Non-pigmented ciliary epithelial cell (primary cell): Measurements from ENCODE around the gene CDSN.
A peak's percentile ranks its signal among the peaks of the same experiment; 100 is the strongest.

Experiments used
- DNase-seq: peaks from one replicate; pipeline ENCODE4 v3.0.0-alpha.2; 2010; ENCODE audit warnings: low read depth

Gene CDSN

DNA sequence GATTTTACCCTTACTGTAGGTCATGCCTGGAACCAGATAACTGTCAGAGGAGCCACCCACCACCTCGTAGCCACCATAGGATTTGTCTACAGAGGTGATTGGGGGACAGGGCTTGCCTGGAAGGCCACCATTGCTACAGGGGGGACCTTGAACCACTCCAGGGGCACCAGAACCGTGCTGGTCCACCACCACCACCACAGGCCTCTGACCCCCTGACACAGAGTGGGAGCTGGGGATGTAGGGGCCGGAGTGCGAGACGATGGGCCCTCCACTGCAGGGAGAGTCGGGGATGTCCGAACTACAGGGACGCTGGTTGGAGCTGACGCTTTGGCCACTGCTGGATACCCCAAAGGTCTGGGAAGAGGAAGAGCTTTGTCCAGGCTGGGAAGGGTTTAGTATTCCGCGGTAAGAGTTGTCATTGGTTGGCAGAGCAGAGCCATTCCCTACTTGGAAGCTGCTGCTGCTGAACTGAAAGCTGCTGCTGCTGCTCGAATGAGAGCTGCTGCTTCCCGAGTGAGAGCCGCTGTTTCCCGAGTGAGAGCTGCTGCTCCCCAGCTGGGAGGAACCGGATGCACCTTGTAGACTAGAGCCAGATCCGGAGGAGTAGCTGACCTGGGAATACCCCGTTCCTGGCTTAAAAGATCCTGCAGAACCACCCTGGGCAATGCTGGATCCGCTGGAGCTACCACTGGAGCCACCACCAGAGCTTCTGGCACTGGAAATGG, 3.4 kb downstream of the CDSN start:
- DNase-seq = no peak

GRCh38 chr6:31115941-31116560, 4.2 kb downstream of the CDSN start:
- DNase-seq = no peak

GRCh38 chr6:31114970-31115849, 5.0 kb downstream of the CDSN start:
- DNase-seq = no peak

- peak; percentile 85 for DNase-seq
Measured at GRCh38 chr6:31114541-31114878, 5.7 kb downstream of the CDSN start, which contains the start of gene PSORS1C1. Gene PSORS1C1, plus strand, starts transcription at chr6:31114800. Its CDS starts 14,833 bp downstream, at chr6:31129633.

- DNase-seq = no peak
Measured at GRCh38 chr6:31113861-31114540, 6.2 kb downstream of the CDSN start.

GRCh38 chr6:31112478-31112877, 7.8 kb downstream of the CDSN start, which contains the start of gene C6orf15:
Gene C6orf15, minus strand, starts transcription at chr6:31112575. Its CDS starts 20 bp downstream, at chr6:31112555.
- no peak for DNase-seq

DNA sequence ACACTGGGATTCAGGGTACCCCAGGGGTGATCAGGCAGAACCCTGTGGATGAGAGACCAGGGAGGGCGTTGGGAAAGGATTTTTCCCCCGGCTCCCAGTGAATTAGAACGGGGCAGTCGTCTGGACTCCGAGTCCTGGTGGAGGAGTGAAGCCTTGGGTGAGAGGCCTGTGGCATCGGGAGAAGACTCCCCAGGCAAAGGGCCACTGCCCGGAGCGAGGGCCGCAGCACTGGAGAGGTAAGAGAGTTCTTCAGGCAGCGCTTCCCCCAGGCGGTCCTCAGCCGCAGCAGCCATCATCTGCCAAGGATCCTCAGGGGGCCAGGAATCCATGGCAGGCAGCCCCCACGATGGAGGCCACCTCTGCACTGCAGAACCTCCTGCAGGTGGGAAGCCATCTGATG, 8.5 kb downstream of the CDSN start:
- no peak for DNase-seq

GRCh38 chr6:31110825-31111582, 9.2 kb downstream of the CDSN start:
- no peak for DNase-seq

GRCh38 chr6:31107052-31107451, 13.2 kb downstream of the CDSN start:
- DNase-seq = no peak

- no peak for DNase-seq
Measured at GRCh38 chr6:31103136-31103535, 17.1 kb downstream of the CDSN start.

DNA sequence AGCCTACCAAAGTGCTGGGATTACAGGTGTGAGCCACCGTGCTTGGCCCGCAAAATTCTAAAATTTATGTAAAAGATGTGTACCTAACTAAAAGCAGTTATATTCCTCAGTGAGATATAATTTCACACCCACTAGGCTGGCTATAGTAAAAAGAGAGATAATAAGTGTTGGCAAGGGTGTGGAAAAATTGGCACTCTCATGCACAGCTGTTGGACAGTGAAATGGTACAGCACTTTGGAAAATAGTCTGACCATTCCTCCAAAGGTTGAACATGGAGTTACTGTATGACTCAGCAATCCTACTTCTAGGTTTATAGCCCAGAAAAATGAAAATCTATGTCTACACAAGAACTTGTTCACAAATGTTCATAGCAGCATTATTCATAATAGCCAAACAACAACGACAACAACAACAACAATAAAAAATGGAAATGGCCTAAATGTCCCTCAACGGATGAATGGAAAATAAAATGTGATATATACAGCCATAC, 21.8 kb downstream of the CDSN start:
- no peak for DNase-seq

GRCh38 chr6:31096656-31097055, 23.6 kb downstream of the CDSN start:
- DNase-seq = no peak

GRCh38 chr6:31096215-31096614, 24.0 kb downstream of the CDSN start:
- DNase-seq = no peak

DNA sequence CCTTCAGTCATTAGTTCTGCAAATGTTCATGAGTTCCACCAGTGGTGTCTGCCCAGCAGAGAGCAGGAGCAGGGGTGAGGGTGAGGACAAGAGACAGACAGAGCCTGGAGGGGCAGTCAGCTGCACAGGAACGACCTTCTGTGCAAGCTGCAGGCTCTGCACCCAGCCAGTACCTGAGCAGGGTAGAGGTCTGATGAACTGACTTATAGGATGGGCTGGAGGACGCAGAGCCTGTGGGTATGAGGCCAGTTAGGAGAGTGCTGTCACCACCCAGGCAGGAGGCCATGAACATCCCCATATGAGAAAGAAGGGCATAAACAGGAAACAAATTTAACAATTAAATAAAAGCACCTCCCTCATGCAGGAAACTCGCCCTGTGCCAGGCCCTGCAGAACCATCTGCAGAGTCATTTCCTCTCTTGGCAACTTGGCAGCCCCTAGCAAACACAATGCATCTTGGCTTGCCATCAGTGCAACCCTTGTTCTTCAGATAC, 25.8 kb downstream of the CDSN start:
- no peak for DNase-seq

GRCh38 chr6:31092769-31093505, 27.3 kb downstream of the CDSN start:
- no peak for DNase-seq

- no peak for DNase-seq
Measured at GRCh38 chr6:31092238-31092637, 28.0 kb downstream of the CDSN start.

DNA sequence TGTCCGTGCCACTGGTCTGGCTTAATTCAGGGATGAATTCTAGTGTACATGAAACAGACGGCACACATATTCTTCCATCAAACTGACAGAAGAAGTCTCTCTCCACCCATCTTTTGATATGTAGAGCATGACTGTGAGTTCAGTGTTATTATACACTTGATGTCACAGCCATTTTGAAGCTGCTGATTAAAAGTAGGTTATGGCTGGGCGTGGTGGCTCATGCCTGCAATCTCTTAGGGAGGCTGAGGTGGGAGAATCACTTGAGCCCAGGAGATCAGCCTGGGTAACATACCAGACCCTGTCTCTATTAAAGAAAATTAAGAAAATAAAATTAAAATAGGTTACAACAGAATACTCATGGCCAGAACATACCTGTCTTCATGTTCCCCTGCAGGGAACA, 28.6 kb downstream of the CDSN start:
- no peak for DNase-seq

- no peak for DNase-seq
Measured at GRCh38 chr6:31090973-31091364, 29.3 kb downstream of the CDSN start.

GRCh38 chr6:31090275-31090972, 29.8 kb downstream of the CDSN start:
- DNase-seq = no peak
